SK-N-SH (cell line): ENCODE results near the gene MYO16. TPM values are rescaled to one million over a fixed set of nuclear protein-coding genes. Genes with fewer than 3 reads are reported as not detected.

Experiments used
- CTCF ChIA-PET: fragments of 300-600, 350-600 bp; formaldehyde crosslinking; extraction: SDS; loops from one replicate; lab custom pipeline; 2021; lab: Yijun Ruan, JAX
- POLR2A ChIA-PET: fragments of 350-600 bp; sonication (Branson Sonifier 250); formaldehyde crosslinking; extraction: SDS; loops from one replicate; lab custom pipeline; 2020; ENCODE audit warnings: antibody characterized with exemption, inconsistent platforms; lab: Yijun Ruan, JAX
- DNase-seq: peaks from one replicate; pipeline ENCODE4 v3.0.0; 2012
- H2AFZ ChIP-seq: fragments of 200-600 bp; sonication (generic); 2 replicates; pipeline ENCODE4 v1.8.1; 2016; ENCODE audit warnings: antibody characterized with exemption, mild to moderate bottlenecking, low read depth
- H3F3A ChIP-seq: fragments of 200-600 bp; sonication (generic); replicated peaks from 2 replicates; pipeline ENCODE3; 2016; ENCODE audit warnings: antibody characterized with exemption, mild to moderate bottlenecking; ENCODE audit not compliant: insufficient read depth
- H3K27ac ChIP-seq, 2 experiments: fragments of 200-500 bp in 1 of 2; fragments of 200-600 bp in 1 of 2; sonication (Bioruptor generic) in 1 of 2; sonication (generic), shearing (Covaris generic) in 1 of 2; 2 replicates each; pipeline versions ENCODE4 v1.5.1 to v1.6.1; 2014 to 2016; ENCODE audit warnings: low read depth in 2 of 2, inconsistent platforms in 1 of 2, low read length in 1 of 2, mild to moderate bottlenecking in 1 of 2, mixed read lengths in 1 of 2
- H3K27me3 ChIP-seq: fragments of 200-600 bp; sonication (generic), shearing (Covaris generic); 2 replicates; pipeline ENCODE4 v1.6.1; 2016; ENCODE audit warnings: mixed run types; ENCODE audit not compliant: insufficient read depth
- H3K36me3 ChIP-seq, 2 experiments: fragments of 200-500 bp in 1 of 2; fragments of 200-600 bp in 1 of 2; sonication (Bioruptor generic) in 1 of 2; sonication (generic) in 1 of 2; replicated peaks in 1 of 2; 2 replicates each; pipeline versions ENCODE3 to v1.5.1; 2014 to 2016; ENCODE audit warnings: low read length in 1 of 2, mild to moderate bottlenecking in 1 of 2; ENCODE audit not compliant: insufficient read depth in 2 of 2, control insufficient read depth in 1 of 2
- H3K4me1 ChIP-seq, 2 experiments: fragments of 200-500 bp in 1 of 2; fragments of 200-600 bp in 1 of 2; sonication (Bioruptor generic) in 1 of 2; sonication (generic), shearing (Covaris generic) in 1 of 2; 2 replicates each; pipeline versions ENCODE4 v1.5.1 to v1.6.1; 2014 to 2016; ENCODE audit warnings: low read depth in 1 of 2, low read length in 1 of 2, mixed run types in 1 of 2; ENCODE audit not compliant: insufficient read depth in 2 of 2, control insufficient read depth in 1 of 2
- H3K4me2 ChIP-seq: fragments of 200-600 bp; sonication (generic), shearing (Covaris generic); 2 replicates; pipeline ENCODE4 v1.6.1; 2017; ENCODE audit warnings: mixed run types
- H3K4me3 ChIP-seq, 2 experiments: fragments of 200-500 bp in 1 of 2; fragments of 200-600 bp in 1 of 2; sonication (Bioruptor generic) in 1 of 2; sonication (generic), shearing (Covaris generic) in 1 of 2; 2 replicates each; pipeline versions ENCODE4 v1.5.1 to v1.8.1; 2014 to 2016; ENCODE audit warnings: low read depth in 2 of 2, inconsistent platforms in 1 of 2, low read length in 1 of 2, mild to moderate bottlenecking in 1 of 2, mixed read lengths in 1 of 2, moderate library complexity in 1 of 2
- H3K79me2 ChIP-seq: fragments of 200-600 bp; sonication (generic); 2 replicates; pipeline ENCODE4 v1.8.1; 2017; ENCODE audit warnings: mild to moderate bottlenecking; ENCODE audit not compliant: insufficient read depth
- H3K9ac ChIP-seq: fragments of 200-600 bp; sonication (generic); 2 replicates; pipeline ENCODE4 v1.6.1; 2017; ENCODE audit warnings: mixed run types
- H3K9me2 ChIP-seq: fragments of 200-600 bp; sonication (generic); 2 replicates; pipeline ENCODE4 v1.6.1; 2017; ENCODE audit warnings: mixed run types
- H3K9me3 ChIP-seq: fragments of 200-600 bp; sonication (generic); 2 replicates; pipeline ENCODE4 v1.6.1; 2017; ENCODE audit warnings: mixed run types, mild to moderate bottlenecking, moderate library complexity
- H4K20me1 ChIP-seq: fragments of 200-600 bp; sonication (generic); 2 replicates; pipeline ENCODE4 v1.6.1; 2017; ENCODE audit warnings: mild to moderate bottlenecking, mixed run types; ENCODE audit not compliant: insufficient read depth
- EP300 ChIP-seq, 2 experiments: IDR thresholded peaks; 2 replicates each; pipeline versions ENCODE4 v1.4.0 to v1.6.1; 2012; ENCODE audit warnings: borderline replicate concordance in 1 of 2, low read depth in 1 of 2, low read length in 1 of 2
- EZH2phosphoT487 ChIP-seq: fragments of 200-600 bp; sonication (generic); IDR thresholded peaks from 2 replicates; pipeline ENCODE4 v1.6.1; 2017; ENCODE audit warnings: low read depth, mixed run types, mild to moderate bottlenecking, antibody characterized with exemption, moderate library complexity, borderline replicate concordance
- FOSL2 ChIP-seq: IDR thresholded peaks from 2 replicates; pipeline ENCODE4 v1.4.0; 2012; ENCODE audit warnings: low read depth, mild to moderate bottlenecking, moderate library complexity, borderline replicate concordance
- FOXJ3 ChIP-seq: sonication (generic); formaldehyde crosslinking; IDR thresholded peaks from 2 replicates; pipeline ENCODE4 v1.5.1; 2020; ENCODE audit warnings: mild to moderate bottlenecking, missing genetic modification reagents
- RAD21 ChIP-seq: IDR thresholded peaks from 2 replicates; pipeline ENCODE4 v1.6.1; 2012; ENCODE audit warnings: mild to moderate bottlenecking, low read length
- RCOR1 ChIP-seq: fragments of 150-350 bp; IDR thresholded peaks from 2 replicates; pipeline ENCODE4 v1.6.1; 2017; ENCODE audit warnings: antibody characterized with exemption, low read length
- SIN3A ChIP-seq: IDR thresholded peaks from 2 replicates; pipeline ENCODE4 v1.6.1; 2012; ENCODE audit warnings: low read depth, mild to moderate bottlenecking, low read length, moderate library complexity, borderline replicate concordance
- WGBS: methylation state at CpG from one replicate; pipeline ENCODE4 v1.1.6; 2017; ENCODE audit warnings: low lambda C conversion rate; 5-methylcytosine and 5-hydroxymethylcytosine counted together
- polyA plus RNA-seq, 3 experiments: library from polyadenylated mRNA; depleted of rRNA; stranded (reverse); fragments of >200 nt; gene quantifications; 2 replicates each; pipeline ENCODE4 v1.2.3, GENCODE V29; 2012
- TF ChIP-seq, protein P1 (sequence below): IDR thresholded peaks from 2 replicates; pipeline ENCODE4 v1.6.1; 2012; ENCODE audit warnings: mild to moderate bottlenecking, low read depth, low read length, moderate library complexity
- TF ChIP-seq, protein P2 (sequence below): IDR thresholded peaks from 2 replicates; pipeline ENCODE4 v1.4.0; 2012; ENCODE audit warnings: low read depth, borderline replicate concordance
- TF ChIP-seq, protein P3 (sequence below): fragments of 200-600 bp; sonication (generic); IDR thresholded peaks from 2 replicates; pipeline ENCODE4 v1.6.1; 2017; ENCODE audit warnings: antibody characterized with exemption, mild to moderate bottlenecking, moderate library complexity

The MYO16 gene
- polyA plus RNA-seq, 1 of the 3 experiments (the other 2 are of a cell fraction) = 0.07 TPM

DNA sequence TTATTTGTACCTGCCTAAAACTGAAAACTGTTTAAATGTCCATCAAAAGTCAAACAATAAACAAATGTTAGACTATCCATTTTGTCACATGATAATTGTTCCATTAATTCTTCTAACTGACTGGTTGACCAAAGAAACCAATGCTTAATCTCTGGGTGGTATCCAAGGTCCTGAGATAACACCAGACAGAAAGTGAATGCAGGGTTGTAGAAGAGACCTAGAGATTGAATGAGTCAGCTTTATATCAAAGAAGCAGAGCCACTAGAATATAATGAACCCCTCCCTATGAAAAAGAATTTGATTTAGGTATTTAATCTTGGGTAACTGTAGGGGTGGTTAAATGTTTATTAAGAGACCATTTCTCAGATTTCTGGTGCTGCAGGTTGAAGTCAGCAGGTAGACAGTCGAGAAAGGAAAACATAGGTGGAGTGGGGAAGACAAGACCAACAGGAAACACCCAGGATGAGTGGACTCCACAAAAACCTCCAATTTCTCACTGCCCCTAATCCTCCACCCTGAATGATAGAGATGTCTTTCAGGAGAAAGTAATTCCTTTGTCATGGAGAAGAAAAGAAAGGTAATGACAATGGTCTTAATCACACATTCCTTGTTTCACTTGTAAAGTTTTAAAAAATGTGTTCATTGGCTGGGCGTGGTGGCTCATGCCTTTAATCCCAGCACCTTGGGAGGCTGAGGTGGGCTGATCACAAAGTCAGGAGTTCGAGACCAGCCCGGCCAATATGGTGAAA is 620.5 kb downstream of the MYO16 start:
- Histone ChIP-seq H3K4me2 (no peak overlapping the region), H3K79me2 (no peaks in the 10 kb centered on the region), H2AFZ (no peak overlapping the region), H3K9me2 (no peaks in the 10 kb centered on the region), H3K4me3 (no peak overlapping the region), H3K9ac (no peak overlapping the region), H3K9me3 (no peaks in the 10 kb centered on the region), H3F3A (no peaks in the 10 kb centered on the region), H3K36me3 (peaks cover 0 to 3% of the 10 kb centered on the region in 2 experiments), H3K27ac (no peak overlapping the region), H4K20me1 (no peaks in the 10 kb centered on the region), H3K27me3 (no peaks in the 10 kb centered on the region), H3K4me1 (peaks cover 0 to 6% of the 10 kb centered on the region in 2 experiments; a peak in 1 of 4 replicates)
- no peak for DNase-seq
- TF ChIP-seq, protein P1, sequence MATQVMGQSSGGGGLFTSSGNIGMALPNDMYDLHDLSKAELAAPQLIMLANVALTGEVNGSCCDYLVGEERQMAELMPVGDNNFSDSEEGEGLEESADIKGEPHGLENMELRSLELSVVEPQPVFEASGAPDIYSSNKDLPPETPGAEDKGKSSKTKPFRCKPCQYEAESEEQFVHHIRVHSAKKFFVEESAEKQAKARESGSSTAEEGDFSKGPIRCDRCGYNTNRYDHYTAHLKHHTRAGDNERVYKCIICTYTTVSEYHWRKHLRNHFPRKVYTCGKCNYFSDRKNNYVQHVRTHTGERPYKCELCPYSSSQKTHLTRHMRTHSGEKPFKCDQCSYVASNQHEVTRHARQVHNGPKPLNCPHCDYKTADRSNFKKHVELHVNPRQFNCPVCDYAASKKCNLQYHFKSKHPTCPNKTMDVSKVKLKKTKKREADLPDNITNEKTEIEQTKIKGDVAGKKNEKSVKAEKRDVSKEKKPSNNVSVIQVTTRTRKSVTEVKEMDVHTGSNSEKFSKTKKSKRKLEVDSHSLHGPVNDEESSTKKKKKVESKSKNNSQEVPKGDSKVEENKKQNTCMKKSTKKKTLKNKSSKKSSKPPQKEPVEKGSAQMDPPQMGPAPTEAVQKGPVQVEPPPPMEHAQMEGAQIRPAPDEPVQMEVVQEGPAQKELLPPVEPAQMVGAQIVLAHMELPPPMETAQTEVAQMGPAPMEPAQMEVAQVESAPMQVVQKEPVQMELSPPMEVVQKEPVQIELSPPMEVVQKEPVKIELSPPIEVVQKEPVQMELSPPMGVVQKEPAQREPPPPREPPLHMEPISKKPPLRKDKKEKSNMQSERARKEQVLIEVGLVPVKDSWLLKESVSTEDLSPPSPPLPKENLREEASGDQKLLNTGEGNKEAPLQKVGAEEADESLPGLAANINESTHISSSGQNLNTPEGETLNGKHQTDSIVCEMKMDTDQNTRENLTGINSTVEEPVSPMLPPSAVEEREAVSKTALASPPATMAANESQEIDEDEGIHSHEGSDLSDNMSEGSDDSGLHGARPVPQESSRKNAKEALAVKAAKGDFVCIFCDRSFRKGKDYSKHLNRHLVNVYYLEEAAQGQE = 0 out of 2 replicates have a peak, but pooled peaks have one; percentile 51
- TF ChIP-seq FOXJ3 = no peak
- ChIA-PET CTCF (interaction anchor here (2.2 kb wide), 1 partner anchor 10 kb away, joined by 4 read pairs; no protein-coding TSS in a partner anchor), POLR2A (no interaction called here)
- WGBS = 76% methylated on average over 4 of the region's 4 CpGs

DNA sequence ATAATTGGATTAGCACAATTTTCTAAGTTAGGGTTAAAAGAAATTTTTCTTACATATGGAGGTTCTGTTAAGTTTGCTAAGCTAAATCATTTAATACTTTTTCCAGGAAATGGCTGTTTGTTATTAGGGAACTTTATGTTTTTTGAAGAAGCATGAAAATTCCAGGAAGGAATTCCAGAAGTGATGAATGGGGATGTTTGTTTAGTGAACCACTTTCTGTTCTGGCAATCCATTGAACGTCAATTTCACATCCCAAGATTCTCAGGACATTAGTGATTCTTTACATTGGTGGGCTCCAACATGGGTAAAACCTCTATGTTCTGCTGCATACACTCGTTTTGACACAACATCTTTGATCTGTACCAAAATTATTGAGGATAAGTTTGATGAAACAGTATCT is 622.5 kb downstream of the MYO16 start:
- ChIA-PET CTCF (interaction anchor here (1.1 to 1.5 kb wide), 2 partner anchors 12 to 22 kb away, joined by 3 to 4 read pairs; no protein-coding TSS in a partner anchor), POLR2A (no interaction called here)
- Histone ChIP-seq H3K9ac (no peak overlapping the region), H3F3A (peaks cover 10% of the 10 kb centered on the region), H3K9me3 (no peaks in the 10 kb centered on the region), H3K9me2 (no peaks in the 10 kb centered on the region), H3K4me1 (peaks cover 0 to 11% of the 10 kb centered on the region in 2 experiments; a peak in 1 of 4 replicates), H3K36me3 (peaks cover 0 to 1% of the 10 kb centered on the region in 2 experiments), H4K20me1 (no peaks in the 10 kb centered on the region), H3K27me3 (no peaks in the 10 kb centered on the region), H3K4me3 (no peak overlapping the region), H3K27ac (no peak overlapping the region), H3K79me2 (no peaks in the 10 kb centered on the region), H2AFZ (no peak overlapping the region), H3K4me2 (no peak overlapping the region)
- no peak for TF ChIP-seq RAD21
- WGBS = 78% methylated on average over 2 of the region's 2 CpGs
- no peak for DNase-seq

DNA sequence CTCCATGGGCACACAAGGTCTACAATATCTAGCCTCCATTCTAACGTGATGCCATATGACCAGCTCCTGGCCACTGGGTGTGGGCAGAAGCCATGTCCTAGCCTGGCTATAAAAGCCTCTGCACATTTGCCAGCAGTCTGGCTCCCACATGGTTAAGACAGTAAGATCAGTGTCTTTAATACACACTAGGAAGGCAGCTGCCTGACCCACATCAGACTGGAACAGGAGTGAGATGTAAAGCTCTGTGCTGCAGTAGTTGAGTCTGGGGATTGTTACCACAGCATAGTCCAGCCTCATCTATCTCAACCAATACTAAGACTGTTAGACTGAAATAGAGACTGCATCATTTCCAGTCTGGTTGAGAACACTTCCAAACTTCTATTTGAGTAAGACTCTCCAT is 623.9 kb downstream of the MYO16 start:
- no peak overlapping the region for H3K27ac ChIP-seq
- no peaks in the 10 kb centered on the region for H3K79me2 ChIP-seq
- peaks cover 0 to 11% of the 10 kb centered on the region in 2 experiments; a peak in 1 of 4 replicates for H3K4me1 ChIP-seq
- no peak overlapping the region for H3K9ac ChIP-seq
- H3K9me2 ChIP-seq = no peaks in the 10 kb centered on the region
- H3F3A ChIP-seq = peaks cover 12% of the 10 kb centered on the region
- ChIA-PET CTCF (interaction anchor here (2.1 kb wide), 1 partner anchor 10 kb away, joined by 7 read pairs; no protein-coding TSS in a partner anchor), POLR2A (no interaction called here)
- 79% methylated on average over 1 of the region's 1 CpG for WGBS
- H4K20me1 ChIP-seq = no peaks in the 10 kb centered on the region
- no peaks in the 10 kb centered on the region for H3K36me3 ChIP-seq
- H3K4me2 ChIP-seq = no peak overlapping the region
- no peak overlapping the region for H2AFZ ChIP-seq
- H3K4me3 ChIP-seq = no peak overlapping the region
- H3K9me3 ChIP-seq = no peaks in the 10 kb centered on the region
- H3K27me3 ChIP-seq = no peaks in the 10 kb centered on the region
- no peak for DNase-seq
- TF ChIP-seq FOSL2 (no peak), RCOR1 (no peak), EP300 (IDR thresholded peaks at IDR 0.05; ENCODE audit: borderline replicate concordance in 1 of 2, low read depth in 1 of 2, low read length in 1 of 2) (no peak), SIN3A (no peak), EZH2phosphoT487 (no peak)
- TF ChIP-seq, protein P2, sequence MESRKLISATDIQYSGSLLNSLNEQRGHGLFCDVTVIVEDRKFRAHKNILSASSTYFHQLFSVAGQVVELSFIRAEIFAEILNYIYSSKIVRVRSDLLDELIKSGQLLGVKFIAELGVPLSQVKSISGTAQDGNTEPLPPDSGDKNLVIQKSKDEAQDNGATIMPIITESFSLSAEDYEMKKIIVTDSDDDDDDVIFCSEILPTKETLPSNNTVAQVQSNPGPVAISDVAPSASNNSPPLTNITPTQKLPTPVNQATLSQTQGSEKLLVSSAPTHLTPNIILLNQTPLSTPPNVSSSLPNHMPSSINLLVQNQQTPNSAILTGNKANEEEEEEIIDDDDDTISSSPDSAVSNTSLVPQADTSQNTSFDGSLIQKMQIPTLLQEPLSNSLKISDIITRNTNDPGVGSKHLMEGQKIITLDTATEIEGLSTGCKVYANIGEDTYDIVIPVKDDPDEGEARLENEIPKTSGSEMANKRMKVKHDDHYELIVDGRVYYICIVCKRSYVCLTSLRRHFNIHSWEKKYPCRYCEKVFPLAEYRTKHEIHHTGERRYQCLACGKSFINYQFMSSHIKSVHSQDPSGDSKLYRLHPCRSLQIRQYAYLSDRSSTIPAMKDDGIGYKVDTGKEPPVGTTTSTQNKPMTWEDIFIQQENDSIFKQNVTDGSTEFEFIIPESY = no peak
- TF ChIP-seq, protein P3, sequence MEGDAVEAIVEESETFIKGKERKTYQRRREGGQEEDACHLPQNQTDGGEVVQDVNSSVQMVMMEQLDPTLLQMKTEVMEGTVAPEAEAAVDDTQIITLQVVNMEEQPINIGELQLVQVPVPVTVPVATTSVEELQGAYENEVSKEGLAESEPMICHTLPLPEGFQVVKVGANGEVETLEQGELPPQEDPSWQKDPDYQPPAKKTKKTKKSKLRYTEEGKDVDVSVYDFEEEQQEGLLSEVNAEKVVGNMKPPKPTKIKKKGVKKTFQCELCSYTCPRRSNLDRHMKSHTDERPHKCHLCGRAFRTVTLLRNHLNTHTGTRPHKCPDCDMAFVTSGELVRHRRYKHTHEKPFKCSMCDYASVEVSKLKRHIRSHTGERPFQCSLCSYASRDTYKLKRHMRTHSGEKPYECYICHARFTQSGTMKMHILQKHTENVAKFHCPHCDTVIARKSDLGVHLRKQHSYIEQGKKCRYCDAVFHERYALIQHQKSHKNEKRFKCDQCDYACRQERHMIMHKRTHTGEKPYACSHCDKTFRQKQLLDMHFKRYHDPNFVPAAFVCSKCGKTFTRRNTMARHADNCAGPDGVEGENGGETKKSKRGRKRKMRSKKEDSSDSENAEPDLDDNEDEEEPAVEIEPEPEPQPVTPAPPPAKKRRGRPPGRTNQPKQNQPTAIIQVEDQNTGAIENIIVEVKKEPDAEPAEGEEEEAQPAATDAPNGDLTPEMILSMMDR = no peak
